OCI-LY3 (cell line): Measurements from ENCODE around the gene TMEM178B.

ENCODE experiments used
- EZH2phosphoT487 ChIP-seq: fragments of 200-600 bp; shearing (Covaris generic); IDR thresholded peaks from 2 replicates; pipeline ENCODE4 v1.6.1; 2018; ENCODE audit warnings: antibody characterized with exemption, mixed run types, low read depth
- TF ChIP-seq, protein P1 (sequence below): fragments of 200-600, 300-600 bp; sonication (generic); IDR thresholded peaks from 2 replicates; pipeline ENCODE4 v1.5.1; 2014; ENCODE audit warnings: antibody characterized with exemption, low read length, low read depth

DNA sequence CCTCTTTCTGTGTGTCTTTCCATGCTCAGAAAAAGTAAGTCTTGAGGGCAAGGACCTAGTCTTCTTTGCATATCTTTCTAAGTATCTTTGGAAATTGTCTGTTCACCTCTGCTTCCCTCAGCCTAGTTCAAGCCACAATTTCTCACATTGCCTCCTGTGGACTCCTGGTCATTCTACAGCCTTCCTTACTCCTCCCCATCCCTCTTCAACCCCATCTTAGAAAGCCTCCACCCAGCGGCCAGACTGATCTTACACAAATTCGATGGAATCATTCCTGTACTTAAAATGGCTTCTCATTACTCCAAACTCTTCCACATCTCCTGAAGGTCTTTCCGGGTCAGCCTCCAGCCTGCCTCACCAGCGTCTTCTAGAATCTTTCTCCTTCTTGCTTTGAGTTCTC, 453.2 kb downstream of the TMEM178B start:
- TF ChIP-seq, protein P1, sequence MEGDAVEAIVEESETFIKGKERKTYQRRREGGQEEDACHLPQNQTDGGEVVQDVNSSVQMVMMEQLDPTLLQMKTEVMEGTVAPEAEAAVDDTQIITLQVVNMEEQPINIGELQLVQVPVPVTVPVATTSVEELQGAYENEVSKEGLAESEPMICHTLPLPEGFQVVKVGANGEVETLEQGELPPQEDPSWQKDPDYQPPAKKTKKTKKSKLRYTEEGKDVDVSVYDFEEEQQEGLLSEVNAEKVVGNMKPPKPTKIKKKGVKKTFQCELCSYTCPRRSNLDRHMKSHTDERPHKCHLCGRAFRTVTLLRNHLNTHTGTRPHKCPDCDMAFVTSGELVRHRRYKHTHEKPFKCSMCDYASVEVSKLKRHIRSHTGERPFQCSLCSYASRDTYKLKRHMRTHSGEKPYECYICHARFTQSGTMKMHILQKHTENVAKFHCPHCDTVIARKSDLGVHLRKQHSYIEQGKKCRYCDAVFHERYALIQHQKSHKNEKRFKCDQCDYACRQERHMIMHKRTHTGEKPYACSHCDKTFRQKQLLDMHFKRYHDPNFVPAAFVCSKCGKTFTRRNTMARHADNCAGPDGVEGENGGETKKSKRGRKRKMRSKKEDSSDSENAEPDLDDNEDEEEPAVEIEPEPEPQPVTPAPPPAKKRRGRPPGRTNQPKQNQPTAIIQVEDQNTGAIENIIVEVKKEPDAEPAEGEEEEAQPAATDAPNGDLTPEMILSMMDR, result no peak
- no peak for TF ChIP-seq EZH2phosphoT487
